ENCODE measurements around the gene NACC2.

- TF ChIP-seq TAF1 (IDR thresholded peaks at IDR 0.05; ENCODE audit: borderline replicate concordance, low read depth, low read length) (no peak), FOXM1 (IDR thresholded peaks at IDR 0.05; ENCODE audit: low read depth) (no peak), EP300 (IDR thresholded peaks at IDR 0.05; ENCODE audit: borderline replicate concordance in 1 of 2, low read depth in 1 of 2, low read length in 1 of 2) (no peak), YY1 (IDR thresholded peaks at IDR 0.05; ENCODE audit: low read depth) (no peak), ZBTB33 (IDR thresholded peaks at IDR 0.05; ENCODE audit: borderline replicate concordance, low read depth) (no peak), CTCF (IDR thresholded peaks at IDR 0.05) (no peak), TCF12 (IDR thresholded peaks at IDR 0.05) (no peak), TEAD4 (IDR thresholded peaks at IDR 0.05; ENCODE audit: borderline replicate concordance, insufficient read depth) (no peak), ELF1 (IDR thresholded peaks at IDR 0.05) (no peak), RAD21 (IDR thresholded peaks at IDR 0.05; ENCODE audit: low read length) (no peak), SMC3 (IDR thresholded peaks at IDR 0.05; ENCODE audit: low read depth, low read length) (no peak)
Measured at GRCh38 chr9:136103651-136104487, 8.8 kb upstream of the NACC2 start.
